ENCODE measurements around the gene NUBP1.
"Not testable (repeated sequence)": the region's sequence is repeated elsewhere in the genome, so short reads cannot be mapped to it uniquely, and the experiment has no call there.

The NUBP1 gene

GRCh38 chr16:10761373-10761772 lies 17.7 kb downstream of the NUBP1 start:
- DNase-seq (ENCODE audit: insufficient read length, low spot score) (no peak), FAIRE-seq (no peak)
- TF ChIP-seq POLR2A (IDR thresholded peaks at IDR 0.05; ENCODE audit: low read depth, low read length) = no peak

DNA sequence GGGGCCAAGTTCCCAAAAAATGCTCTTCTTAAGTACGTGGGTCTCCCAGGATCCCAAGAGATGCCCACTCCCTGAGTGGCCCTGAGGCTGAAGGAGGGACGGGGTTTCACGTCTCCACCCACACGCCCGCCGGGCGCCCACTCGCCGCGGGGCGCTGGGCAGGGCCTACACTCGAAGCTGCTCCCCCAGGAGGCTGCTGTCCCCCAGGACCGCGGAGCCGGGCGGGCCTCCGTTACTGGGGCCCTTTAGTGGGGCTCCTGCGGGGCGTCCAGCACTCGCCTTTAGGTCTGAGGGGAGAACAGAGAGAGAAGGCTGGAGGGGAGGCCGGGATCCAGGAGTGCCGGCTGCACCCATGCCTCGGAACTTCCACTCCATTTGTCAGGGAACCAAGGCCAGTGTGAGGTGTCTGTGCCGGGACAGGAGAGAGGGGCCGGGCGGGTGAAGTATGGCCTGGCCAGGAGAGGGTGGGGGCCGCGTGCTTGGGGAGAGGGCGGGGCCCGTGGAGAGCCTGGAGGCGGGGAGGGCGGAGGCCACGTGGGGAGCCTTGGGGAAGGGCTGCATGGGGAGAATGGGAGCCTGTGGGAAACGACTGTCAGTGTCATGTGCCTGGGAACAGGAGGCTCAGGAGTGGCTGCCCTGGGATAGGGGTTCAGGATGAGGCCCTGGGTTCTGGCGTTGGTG lies 18.8 kb downstream of the NUBP1 start:
- TF ChIP-seq POLR2A (IDR thresholded peaks at IDR 0.05; ENCODE audit: low read depth, low read length) = no peak
- DNase-seq (ENCODE audit: insufficient read length, low spot score) = no peak
- no peak for FAIRE-seq

- no peak for FAIRE-seq
- TF ChIP-seq POLR2A (IDR thresholded peaks at IDR 0.05; ENCODE audit: low read depth, low read length) = no peak
- DNase-seq (ENCODE audit: insufficient read length, low spot score) = no peak
Observed at GRCh38 chr16:10763456-10763855, 19.8 kb downstream of the NUBP1 start.

- DNase-seq (ENCODE audit: insufficient read length, low spot score) = no peak
- no peak for FAIRE-seq
- no peak for TF ChIP-seq POLR2A (IDR thresholded peaks at IDR 0.05; ENCODE audit: low read depth, low read length)
Observed at GRCh38 chr16:10765772-10766171, 22.1 kb downstream of the NUBP1 start.

- no peak for TF ChIP-seq POLR2A (IDR thresholded peaks at IDR 0.05; ENCODE audit: low read depth, low read length)
- DNase-seq (ENCODE audit: insufficient read length, low spot score) = no peak
- no peak for FAIRE-seq
Observed at GRCh38 chr16:10767127-10767526, 23.5 kb downstream of the NUBP1 start.

GRCh38 chr16:10769381-10769780 lies 25.7 kb downstream of the NUBP1 start:
- DNase-seq (ENCODE audit: insufficient read length, low spot score) (no peak), FAIRE-seq (no peak)
- TF ChIP-seq POLR2A (IDR thresholded peaks at IDR 0.05; ENCODE audit: low read depth, low read length) = no peak

GRCh38 chr16:10770907-10771306 lies 27.3 kb downstream of the NUBP1 start:
- FAIRE-seq (no peak), DNase-seq (ENCODE audit: insufficient read length, low spot score) (no peak)
- no peak for TF ChIP-seq POLR2A (IDR thresholded peaks at IDR 0.05; ENCODE audit: low read depth, low read length)

- FAIRE-seq (no peak), DNase-seq (ENCODE audit: insufficient read length, low spot score) (no peak)
- no peak for TF ChIP-seq POLR2A (IDR thresholded peaks at IDR 0.05; ENCODE audit: low read depth, low read length)
Observed at GRCh38 chr16:10776280-10776679, 32.6 kb downstream of the NUBP1 start.

DNA sequence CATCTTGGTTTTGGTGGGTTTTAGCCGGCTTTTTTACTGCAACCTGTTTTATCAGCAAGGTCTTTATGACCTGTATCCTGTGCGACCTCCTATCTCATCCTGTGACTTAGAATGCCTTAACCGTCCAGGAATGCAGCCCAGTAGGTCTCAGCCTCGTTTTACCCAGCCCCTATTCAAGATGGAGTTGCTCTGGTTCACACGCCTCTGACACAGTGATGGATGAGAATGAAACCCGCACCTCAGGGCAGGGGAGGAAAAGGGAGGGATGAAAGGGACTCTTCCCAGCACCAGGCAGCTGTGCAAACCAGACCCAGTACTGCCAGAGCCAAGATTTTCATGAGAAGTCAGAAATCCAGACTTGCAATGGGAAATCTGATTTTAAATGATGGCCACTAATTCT lies 33.3 kb downstream of the NUBP1 start:
- not testable (repeated sequence) for DNase-seq (ENCODE audit: insufficient read length, low spot score); FAIRE-seq

- no peak for TF ChIP-seq POLR2A (IDR thresholded peaks at IDR 0.05; ENCODE audit: low read depth, low read length)
- no peak for DNase-seq (ENCODE audit: insufficient read length, low spot score)
- no peak for FAIRE-seq
Observed at GRCh38 chr16:10777356-10777755, 33.7 kb downstream of the NUBP1 start.

DNA sequence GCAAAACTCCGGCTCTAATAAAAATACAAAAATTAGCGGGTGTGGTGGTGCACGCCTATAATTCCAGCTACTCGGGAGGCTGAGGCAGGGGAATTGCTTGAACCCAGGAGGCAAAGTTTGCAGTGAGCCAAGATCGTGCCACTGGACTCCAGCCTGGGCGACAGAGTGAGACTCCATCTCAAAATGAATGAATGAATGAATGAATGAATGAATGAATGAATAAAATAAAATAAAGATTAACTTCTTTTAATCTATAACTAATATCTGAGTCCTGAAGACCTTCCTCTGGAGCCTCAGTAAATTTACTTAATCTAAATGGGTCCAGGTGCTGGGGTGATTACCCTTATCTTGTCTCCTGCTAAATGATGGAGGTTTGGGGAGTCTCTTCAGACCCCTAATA lies 36.3 kb downstream of the NUBP1 start:
- not testable (repeated sequence) for FAIRE-seq

GRCh38 chr16:10780628-10781027 lies 37.0 kb downstream of the NUBP1 start:
- DNase-seq (ENCODE audit: insufficient read length, low spot score) (no peak), FAIRE-seq (no peak)
- no peak for TF ChIP-seq POLR2A (IDR thresholded peaks at IDR 0.05; ENCODE audit: low read depth, low read length)

More for the DNA sequence above, 36.3 kb downstream of the NUBP1 start:
- not testable (repeated sequence) for DNase-seq (ENCODE audit: insufficient read length, low spot score)

GRCh38 chr16:10782628-10783027 lies 39.0 kb downstream of the NUBP1 start:
- DNase-seq (ENCODE audit: insufficient read length, low spot score) (no peak), FAIRE-seq (no peak)
- TF ChIP-seq POLR2A (IDR thresholded peaks at IDR 0.05; ENCODE audit: low read depth, low read length) = no peak

DNA sequence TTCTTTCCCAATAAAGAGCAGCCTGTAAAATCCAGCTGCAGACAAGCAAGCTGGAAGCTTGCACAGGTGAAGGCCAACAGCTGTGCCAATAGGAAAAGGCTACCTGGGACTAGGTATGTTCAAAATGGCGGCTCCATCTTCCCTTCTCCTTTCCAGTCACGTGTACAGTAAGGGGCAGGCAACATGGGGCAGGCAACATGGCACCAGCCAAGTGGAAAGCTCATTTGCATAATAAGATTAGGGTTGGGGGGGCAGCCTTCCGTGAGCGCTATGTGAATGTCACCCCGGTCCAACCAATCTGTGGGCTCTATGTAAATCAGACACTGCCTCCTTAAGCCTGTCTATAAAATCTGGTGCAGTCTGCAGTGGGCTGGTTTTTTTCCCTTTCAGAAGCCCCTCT lies 43.7 kb downstream of the NUBP1 start:
- no peak for DNase-seq (ENCODE audit: insufficient read length, low spot score)
- no peak for FAIRE-seq
- no peak for TF ChIP-seq POLR2A (IDR thresholded peaks at IDR 0.05; ENCODE audit: low read depth, low read length)

GRCh38 chr16:10788630-10789029 lies 45.0 kb downstream of the NUBP1 start:
- FAIRE-seq = not testable (repeated sequence)

GRCh38 chr16:10791048-10791447 lies 47.4 kb downstream of the NUBP1 start:
- FAIRE-seq (no peak), DNase-seq (ENCODE audit: insufficient read length, low spot score) (no peak)
- TF ChIP-seq POLR2A (IDR thresholded peaks at IDR 0.05; ENCODE audit: low read depth, low read length) = no peak

More at GRCh38 chr16:10788630-10789029, 45.0 kb downstream of the NUBP1 start:
- DNase-seq (ENCODE audit: insufficient read length, low spot score) = not testable (repeated sequence)

Measured in H54 (cell line).